Measurements from ENCODE around the gene FAM110C.
"Not testable (repeated sequence)": the region's sequence is repeated elsewhere in the genome, so short reads cannot be mapped to it uniquely, and the experiment has no call there.

Gene FAM110C

GRCh38 chr2:35852-36251 lies 10.5 kb downstream of the FAM110C start:
- in situ Hi-C loops (cut with MboI; ENCODE audit: low sequenced_read_pairs, unreplicated experiment): no loop called here
- no peak for TF ChIP-seq CTCF (IDR thresholded peaks at IDR 0.05; ENCODE audit: borderline replicate concordance, control extremely low read depth, extremely low read depth, insufficient read depth, missing control alignments)
- no peak for DNase-seq (ENCODE audit: low spot score)

- in situ Hi-C loops (cut with MboI; ENCODE audit: low sequenced_read_pairs, unreplicated experiment): no loop called here
- DNase-seq (ENCODE audit: low spot score): no peak
- TF ChIP-seq CTCF (IDR thresholded peaks at IDR 0.05; ENCODE audit: borderline replicate concordance, control extremely low read depth, extremely low read depth, insufficient read depth, missing control alignments): no peak
Measured at GRCh38 chr2:33620-34019, 12.7 kb downstream of the FAM110C start.

DNA sequence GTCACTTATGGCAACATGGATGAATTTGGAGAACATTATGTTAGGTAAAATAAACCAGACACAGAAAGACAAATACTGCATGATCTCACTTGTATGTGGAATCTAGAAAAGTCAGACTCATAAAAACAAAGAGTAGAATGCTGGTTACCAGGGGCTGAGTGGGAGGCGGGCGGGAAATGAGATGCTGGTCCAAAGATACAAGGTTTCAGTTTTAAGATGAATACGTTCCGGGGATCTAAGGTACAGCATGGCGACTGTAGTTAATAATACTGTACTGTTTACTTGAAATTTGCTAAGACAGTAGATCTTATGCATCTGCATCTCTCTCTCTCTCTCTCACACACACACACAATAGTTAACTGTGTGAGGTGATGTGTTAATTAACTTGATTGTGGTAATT lies 14.2 kb downstream of the FAM110C start:
- in situ Hi-C loops (cut with MboI; ENCODE audit: low sequenced_read_pairs, unreplicated experiment): no loop called here
- no peak for DNase-seq (ENCODE audit: low spot score)
- TF ChIP-seq CTCF (IDR thresholded peaks at IDR 0.05; ENCODE audit: borderline replicate concordance, control extremely low read depth, extremely low read depth, insufficient read depth, missing control alignments): no peak

DNA sequence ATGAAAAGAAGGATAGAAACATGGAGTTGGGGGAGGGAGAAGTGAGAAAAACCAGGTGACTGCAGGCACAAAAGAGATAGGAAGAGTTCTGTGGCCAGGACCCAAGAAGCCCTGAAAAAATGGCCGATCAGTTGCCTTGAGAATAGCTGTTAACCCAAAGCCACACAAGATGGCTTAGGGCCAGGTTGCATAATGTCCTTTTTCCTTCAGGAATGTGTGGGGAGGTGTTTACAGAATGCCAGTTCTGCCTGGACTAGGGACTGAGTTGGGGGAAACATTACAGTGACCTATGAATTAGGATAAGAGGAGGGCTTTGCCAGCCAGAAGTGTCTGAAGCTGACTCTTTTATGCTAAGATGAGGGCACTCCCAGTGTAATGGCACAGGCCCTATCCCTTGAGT lies 17.1 kb downstream of the FAM110C start:
- no peak for TF ChIP-seq CTCF (IDR thresholded peaks at IDR 0.05; ENCODE audit: borderline replicate concordance, control extremely low read depth, extremely low read depth, insufficient read depth, missing control alignments)
- in situ Hi-C loops (cut with MboI; ENCODE audit: low sequenced_read_pairs, unreplicated experiment): no loop called here
- no peak for DNase-seq (ENCODE audit: low spot score)

DNA sequence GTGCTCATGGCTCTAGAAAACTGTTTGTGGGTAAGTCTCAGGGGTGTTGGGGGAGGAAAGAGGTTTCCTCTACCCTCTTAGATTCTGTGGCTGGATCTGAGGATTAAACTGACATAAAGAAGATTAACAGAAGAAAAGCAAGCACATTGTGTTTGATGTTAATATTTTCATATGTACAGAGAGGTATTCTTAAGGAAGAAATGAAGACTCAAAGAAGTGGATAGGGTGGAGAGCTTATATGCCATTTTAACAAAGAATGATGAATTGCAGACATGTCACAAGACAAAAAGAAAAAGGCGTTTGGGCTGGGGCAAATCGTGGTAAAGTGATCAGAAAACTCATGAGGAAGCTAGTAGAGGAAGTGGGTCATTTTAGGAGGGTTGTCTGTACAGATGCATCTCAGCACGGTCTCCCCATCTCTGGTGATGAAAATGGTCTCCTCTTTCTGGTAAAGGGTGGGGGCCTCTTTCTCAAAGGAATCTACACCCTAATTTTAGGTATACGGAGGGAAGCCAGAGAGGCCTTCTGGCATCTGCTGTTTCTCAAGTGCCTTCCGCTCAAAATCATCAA lies 17.8 kb downstream of the FAM110C start:
- DNase-seq (ENCODE audit: low spot score): no peak
- in situ Hi-C loops (cut with MboI; ENCODE audit: low sequenced_read_pairs, unreplicated experiment): no loop called here
- TF ChIP-seq CTCF (IDR thresholded peaks at IDR 0.05; ENCODE audit: borderline replicate concordance, control extremely low read depth, extremely low read depth, insufficient read depth, missing control alignments): no peak

DNA sequence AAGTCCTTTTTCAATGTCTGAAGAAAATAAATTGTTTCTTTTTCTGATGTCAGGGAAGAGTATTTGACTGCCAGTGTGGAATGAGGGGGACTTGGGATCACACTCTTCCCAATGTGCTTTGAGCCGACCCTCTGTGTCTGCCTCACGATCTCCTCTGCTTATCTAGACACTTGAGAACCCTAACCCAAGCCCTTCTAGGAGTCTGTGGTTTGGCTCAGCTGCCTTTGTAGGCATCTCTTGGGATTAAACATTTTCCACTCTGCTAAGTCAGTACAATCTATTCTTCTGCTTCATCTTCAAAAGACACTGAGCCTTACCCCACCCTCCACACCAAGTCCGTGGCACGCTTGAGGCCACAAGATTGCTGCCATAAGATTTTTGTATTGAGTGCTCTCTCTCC lies 19.4 kb downstream of the FAM110C start:
- in situ Hi-C loops (cut with MboI; ENCODE audit: low sequenced_read_pairs, unreplicated experiment): no loop called here
- DNase-seq (ENCODE audit: low spot score): no peak
- TF ChIP-seq CTCF (IDR thresholded peaks at IDR 0.05; ENCODE audit: borderline replicate concordance, control extremely low read depth, extremely low read depth, insufficient read depth, missing control alignments): no peak

GRCh38 chr2:25543-25942 lies 20.8 kb downstream of the FAM110C start:
- in situ Hi-C loops (cut with MboI; ENCODE audit: low sequenced_read_pairs, unreplicated experiment): no loop called here
- no peak for TF ChIP-seq CTCF (IDR thresholded peaks at IDR 0.05; ENCODE audit: borderline replicate concordance, control extremely low read depth, extremely low read depth, insufficient read depth, missing control alignments)
- DNase-seq (ENCODE audit: low spot score): no peak

- in situ Hi-C loops (cut with MboI; ENCODE audit: low sequenced_read_pairs, unreplicated experiment); DNase-seq (ENCODE audit: low spot score): not testable (repeated sequence)
Measured at GRCh38 chr2:24591-24990, 21.7 kb downstream of the FAM110C start.
